ENCODE results near the gene ZSCAN30.
"Not testable (repeated sequence)": the region's sequence is repeated elsewhere in the genome, so short reads cannot be mapped to it uniquely, and the experiment has no call there.

Gene ZSCAN30

DNA sequence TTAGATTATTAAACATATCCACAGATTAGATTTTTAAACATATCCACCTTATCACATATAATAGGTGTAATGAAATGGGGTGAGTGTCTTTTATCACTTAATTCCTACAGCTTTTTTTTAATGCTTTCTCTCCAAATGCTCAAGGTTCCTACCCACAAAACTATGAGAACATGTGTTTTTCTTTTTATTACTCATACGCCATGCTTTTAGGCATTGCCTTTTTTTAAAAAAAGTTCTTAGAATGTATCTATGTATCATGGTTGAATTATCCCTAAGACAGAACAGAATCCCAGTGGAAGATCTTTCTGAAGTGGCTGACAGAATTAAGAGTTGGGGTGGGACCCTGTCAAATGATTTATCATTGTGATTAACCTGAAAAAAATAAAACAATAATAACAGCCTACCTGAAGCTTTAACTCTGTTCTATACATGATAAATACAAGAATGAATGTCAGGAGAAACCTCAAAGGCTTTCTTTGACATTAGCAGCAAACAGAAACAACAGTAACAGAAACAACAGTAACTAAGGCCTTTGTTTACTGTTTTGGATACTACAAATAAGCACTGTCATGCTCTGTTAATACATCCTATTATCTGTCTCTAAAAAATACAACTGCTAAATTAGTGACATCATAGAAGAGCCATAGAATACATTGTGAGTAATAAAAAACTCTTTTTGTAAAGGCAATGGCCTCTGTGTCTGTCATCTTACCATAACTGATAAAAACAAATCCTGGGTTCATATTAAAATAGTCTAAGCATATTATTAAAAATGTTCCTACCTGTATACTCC is 53.3 kb downstream of the ZSCAN30 start:
- no peaks in the 10 kb centered on the region for H3K36me3 ChIP-seq (ENCODE audit: insufficient read depth, insufficient read length, low read length)
- no peaks in the 10 kb centered on the region for H3K4me1 ChIP-seq (ENCODE audit: insufficient read depth, insufficient read length)
- DNase-seq (ENCODE audit: low read depth, low spot score), result no peak
- no peak overlapping the region for H3K9ac ChIP-seq (ENCODE audit: insufficient read length, low read depth)
- TF ChIP-seq ZNF274 (IDR thresholded peaks at IDR 0.05; ENCODE audit: low read depth, low read length) (no peak), SUZ12 (IDR thresholded peaks at IDR 0.05; ENCODE audit: extremely low read depth, insufficient read depth, insufficient read length) (no peak), YY1 (IDR thresholded peaks at IDR 0.05; ENCODE audit: insufficient read depth, insufficient read length) (no peak)
- H3K27me3 ChIP-seq (ENCODE audit: insufficient read depth, insufficient read length), result no peaks in the 10 kb centered on the region
- H3K4me3 ChIP-seq (ENCODE audit: insufficient read length, low read depth), result no peak overlapping the region
- no peaks in the 10 kb centered on the region for H3K9me3 ChIP-seq (ENCODE audit: insufficient read depth, low read length)

DNA sequence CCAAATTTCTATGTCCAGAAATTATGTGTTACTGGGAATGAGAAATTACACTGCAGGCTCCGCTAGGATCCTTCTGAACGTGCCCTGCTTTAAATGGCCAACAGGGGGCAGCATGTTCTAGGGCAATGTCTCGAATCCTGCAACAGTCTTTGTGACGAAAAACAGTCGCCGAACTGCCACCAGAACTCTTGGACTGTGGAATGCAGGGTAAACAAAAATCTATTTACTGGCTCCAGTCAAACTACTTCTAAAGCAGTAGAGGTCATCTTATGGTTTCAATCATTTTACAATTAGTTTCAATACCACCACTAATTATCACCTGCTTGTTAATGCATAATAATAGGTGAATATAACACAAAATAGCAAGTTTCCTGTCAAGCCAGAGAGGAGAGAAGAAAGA is 59.0 kb downstream of the ZSCAN30 start:
- no peak overlapping the region for H3K9ac ChIP-seq (ENCODE audit: insufficient read length, low read depth)
- peak; percentile 55 for DNase-seq (ENCODE audit: low read depth, low spot score)
- no peaks in the 10 kb centered on the region for H3K4me1 ChIP-seq (ENCODE audit: insufficient read depth, insufficient read length)
- H3K36me3 ChIP-seq (ENCODE audit: insufficient read depth, insufficient read length, low read length), result no peaks in the 10 kb centered on the region
- no peak overlapping the region for H3K4me3 ChIP-seq (ENCODE audit: insufficient read length, low read depth)
- H3K27me3 ChIP-seq (ENCODE audit: insufficient read depth, insufficient read length), result no peaks in the 10 kb centered on the region
- H3K9me3 ChIP-seq (ENCODE audit: insufficient read depth, low read length), result no peaks in the 10 kb centered on the region
- TF ChIP-seq YY1 (IDR thresholded peaks at IDR 0.05; ENCODE audit: insufficient read depth, insufficient read length) (no peak), SUZ12 (IDR thresholded peaks at IDR 0.05; ENCODE audit: extremely low read depth, insufficient read depth, insufficient read length) (no peak), ZNF274 (IDR thresholded peaks at IDR 0.05; ENCODE audit: low read depth, low read length) (no peak)

DNA sequence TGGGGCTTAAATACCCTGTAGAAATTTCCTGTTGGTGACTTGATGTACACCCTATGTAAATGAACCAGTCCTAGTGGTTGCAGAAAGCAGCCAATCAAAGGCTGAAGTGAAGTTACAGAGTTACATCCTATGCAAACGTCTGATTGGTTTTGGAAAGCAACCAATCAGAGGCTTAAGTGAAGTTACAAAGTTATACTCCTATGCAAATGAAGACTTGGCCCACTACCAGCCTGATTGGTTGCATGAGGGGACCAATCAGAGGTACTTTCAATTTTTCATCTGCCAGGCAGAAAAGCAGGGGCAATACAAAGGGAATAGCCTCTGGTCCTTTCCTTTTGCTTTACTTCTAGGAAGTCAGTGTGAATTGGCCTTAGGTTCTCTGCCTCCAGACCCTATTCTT is 62.8 kb downstream of the ZSCAN30 start:
- Histone ChIP-seq H3K9me3 (ENCODE audit: insufficient read depth, low read length) (no peaks in the 10 kb centered on the region), H3K4me1 (ENCODE audit: insufficient read depth, insufficient read length) (no peaks in the 10 kb centered on the region), H3K9ac (ENCODE audit: insufficient read length, low read depth) (no peak overlapping the region), H3K4me3 (ENCODE audit: insufficient read length, low read depth) (no peak overlapping the region), H3K36me3 (ENCODE audit: insufficient read depth, insufficient read length, low read length) (no peaks in the 10 kb centered on the region), H3K27me3 (ENCODE audit: insufficient read depth, insufficient read length) (no peaks in the 10 kb centered on the region)
- no peak for DNase-seq (ENCODE audit: low read depth, low spot score)
- no peak for TF ChIP-seq ZNF274 (IDR thresholded peaks at IDR 0.05; ENCODE audit: low read depth, low read length)
- TF ChIP-seq SUZ12 (IDR thresholded peaks at IDR 0.05; ENCODE audit: extremely low read depth, insufficient read depth, insufficient read length), result no peak
- no peak for TF ChIP-seq YY1 (IDR thresholded peaks at IDR 0.05; ENCODE audit: insufficient read depth, insufficient read length)

DNA sequence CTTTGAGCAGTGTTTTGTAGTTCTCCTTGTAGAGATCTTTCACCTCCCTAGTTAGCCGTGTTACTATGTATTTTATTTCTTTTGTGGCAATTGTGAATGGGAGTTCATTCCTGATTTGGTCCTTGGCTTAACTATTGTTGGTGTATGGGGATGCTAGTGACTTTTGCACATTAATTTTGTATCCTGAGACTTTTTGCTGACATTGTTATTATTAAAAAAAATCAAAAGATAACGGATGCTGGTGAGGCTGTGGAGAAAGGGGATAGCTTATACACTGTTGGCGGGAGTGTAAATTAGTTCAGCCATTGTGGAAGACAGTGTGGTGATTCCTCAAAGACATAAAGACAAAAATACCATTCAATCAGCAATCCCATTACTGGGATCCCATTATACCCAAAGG is 66.2 kb downstream of the ZSCAN30 start:
- no peaks in the 10 kb centered on the region for H3K27me3 ChIP-seq (ENCODE audit: insufficient read depth, insufficient read length)
- no peak overlapping the region for H3K4me3 ChIP-seq (ENCODE audit: insufficient read length, low read depth)
- H3K9ac ChIP-seq (ENCODE audit: insufficient read length, low read depth), result no peak overlapping the region
- no peaks in the 10 kb centered on the region for H3K4me1 ChIP-seq (ENCODE audit: insufficient read depth, insufficient read length)
- no peaks in the 10 kb centered on the region for H3K9me3 ChIP-seq (ENCODE audit: insufficient read depth, low read length)
- TF ChIP-seq YY1 (IDR thresholded peaks at IDR 0.05; ENCODE audit: insufficient read depth, insufficient read length), result no peak
- no peak for TF ChIP-seq ZNF274 (IDR thresholded peaks at IDR 0.05; ENCODE audit: low read depth, low read length)
- no peak for TF ChIP-seq SUZ12 (IDR thresholded peaks at IDR 0.05; ENCODE audit: extremely low read depth, insufficient read depth, insufficient read length)
- H3K36me3 ChIP-seq (ENCODE audit: insufficient read depth, insufficient read length, low read length), result no peaks in the 10 kb centered on the region
- DNase-seq (ENCODE audit: low read depth, low spot score), result no peak

DNA sequence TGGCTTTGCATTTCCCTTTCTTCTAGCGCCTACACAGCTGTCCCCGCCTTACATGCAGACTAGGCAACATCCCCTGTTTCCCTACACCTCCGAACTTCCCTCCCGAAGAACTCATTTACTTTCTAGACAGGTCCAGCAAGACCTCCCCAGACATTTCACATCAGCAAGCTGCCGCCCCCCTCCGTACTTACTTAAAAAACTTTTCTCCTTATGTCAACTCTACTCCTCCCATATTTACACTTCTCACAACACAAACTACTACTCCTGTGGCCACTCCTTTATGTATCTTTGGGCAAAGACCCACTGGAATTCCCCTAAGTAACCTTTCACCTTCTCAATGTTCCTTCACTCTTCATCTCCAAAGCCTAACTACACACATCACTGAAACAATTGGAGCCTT is 69.6 kb downstream of the ZSCAN30 start:
- H3K27me3 ChIP-seq (ENCODE audit: insufficient read depth, insufficient read length), result no peaks in the 10 kb centered on the region
- no peaks in the 10 kb centered on the region for H3K4me1 ChIP-seq (ENCODE audit: insufficient read depth, insufficient read length)
- no peak for DNase-seq (ENCODE audit: low read depth, low spot score)
- no peak overlapping the region for H3K4me3 ChIP-seq (ENCODE audit: insufficient read length, low read depth)
- TF ChIP-seq ZNF274 (IDR thresholded peaks at IDR 0.05; ENCODE audit: low read depth, low read length) (no peak), YY1 (IDR thresholded peaks at IDR 0.05; ENCODE audit: insufficient read depth, insufficient read length) (no peak), SUZ12 (IDR thresholded peaks at IDR 0.05; ENCODE audit: extremely low read depth, insufficient read depth, insufficient read length) (no peak)
- H3K9ac ChIP-seq (ENCODE audit: insufficient read length, low read depth), result no peak overlapping the region
- no peaks in the 10 kb centered on the region for H3K9me3 ChIP-seq (ENCODE audit: insufficient read depth, low read length)
- H3K36me3 ChIP-seq (ENCODE audit: insufficient read depth, insufficient read length, low read length), result no peaks in the 10 kb centered on the region

DNA sequence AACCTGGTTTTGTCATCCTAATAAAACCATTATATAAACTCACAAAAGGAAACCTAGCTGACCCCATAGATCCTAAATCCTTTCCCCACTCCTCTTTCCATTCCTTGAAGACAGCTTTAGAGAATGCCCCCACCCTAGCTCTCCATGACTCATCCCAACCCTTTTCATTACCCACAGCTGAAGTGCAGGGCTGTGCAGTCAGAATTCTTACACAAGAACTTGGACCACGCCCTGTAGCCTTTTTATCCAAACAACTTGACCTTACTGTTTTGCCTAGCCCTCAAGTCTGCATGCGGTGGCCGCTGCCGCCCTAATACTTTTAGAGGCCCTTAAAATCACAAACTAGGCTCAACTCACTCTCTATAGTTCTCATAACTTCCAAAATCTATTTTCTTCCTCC is 70.7 kb downstream of the ZSCAN30 start:
- H3K4me1 ChIP-seq (ENCODE audit: insufficient read depth, insufficient read length); H3K9ac ChIP-seq (ENCODE audit: insufficient read length, low read depth); H3K4me3 ChIP-seq (ENCODE audit: insufficient read length, low read depth); DNase-seq (ENCODE audit: low read depth, low spot score); H3K36me3 ChIP-seq (ENCODE audit: insufficient read depth, insufficient read length, low read length); H3K9me3 ChIP-seq (ENCODE audit: insufficient read depth, low read length); H3K27me3 ChIP-seq (ENCODE audit: insufficient read depth, insufficient read length): not testable (repeated sequence)

GRCh38 chr18:35216611-35217010 is 73.4 kb downstream of the ZSCAN30 start:
- H3K4me1 ChIP-seq (ENCODE audit: insufficient read depth, insufficient read length); DNase-seq (ENCODE audit: low read depth, low spot score); H3K27me3 ChIP-seq (ENCODE audit: insufficient read depth, insufficient read length); H3K4me3 ChIP-seq (ENCODE audit: insufficient read length, low read depth); H3K9me3 ChIP-seq (ENCODE audit: insufficient read depth, low read length); H3K36me3 ChIP-seq (ENCODE audit: insufficient read depth, insufficient read length, low read length); H3K9ac ChIP-seq (ENCODE audit: insufficient read length, low read depth): not testable (repeated sequence)

- no peak for TF ChIP-seq YY1 (IDR thresholded peaks at IDR 0.05; ENCODE audit: insufficient read depth, insufficient read length)
- no peak for TF ChIP-seq ZNF274 (IDR thresholded peaks at IDR 0.05; ENCODE audit: low read depth, low read length)
- TF ChIP-seq SUZ12 (IDR thresholded peaks at IDR 0.05; ENCODE audit: extremely low read depth, insufficient read depth, insufficient read length), result no peak
- H3K4me1 ChIP-seq (ENCODE audit: insufficient read depth, insufficient read length), result no peaks in the 10 kb centered on the region
- no peaks in the 10 kb centered on the region for H3K36me3 ChIP-seq (ENCODE audit: insufficient read depth, insufficient read length, low read length)
- no peak overlapping the region for H3K9ac ChIP-seq (ENCODE audit: insufficient read length, low read depth)
- H3K4me3 ChIP-seq (ENCODE audit: insufficient read length, low read depth), result no peak overlapping the region
- no peak for DNase-seq (ENCODE audit: low read depth, low spot score)
- H3K9me3 ChIP-seq (ENCODE audit: insufficient read depth, low read length), result no peaks in the 10 kb centered on the region
- no peaks in the 10 kb centered on the region for H3K27me3 ChIP-seq (ENCODE audit: insufficient read depth, insufficient read length)
These were observed 75.0 kb downstream of the ZSCAN30 start for GRCh38 chr18:35215026-35215425.

GRCh38 chr18:35205746-35206458 is 84.1 kb downstream of the ZSCAN30 start:
- not testable (repeated sequence) for H3K27me3 ChIP-seq (ENCODE audit: insufficient read depth, insufficient read length); H3K9ac ChIP-seq (ENCODE audit: insufficient read length, low read depth); H3K36me3 ChIP-seq (ENCODE audit: insufficient read depth, insufficient read length, low read length); H3K4me1 ChIP-seq (ENCODE audit: insufficient read depth, insufficient read length); H3K4me3 ChIP-seq (ENCODE audit: insufficient read length, low read depth); DNase-seq (ENCODE audit: low read depth, low spot score)
- peaks cover 15% of the 10 kb centered on the region for H3K9me3 ChIP-seq (ENCODE audit: insufficient read depth, low read length)

Data from NT2/D1 (cell line).